HG02973 (cell line): ENCODE results near the gene TMEM130.

Experiments used
- ATAC-seq: cut with Tn5 transposase; IDR thresholded peaks from one replicate; pipeline ENCODE4 v1.9.1; 2021; ENCODE audit warnings: moderate library complexity; ENCODE audit not compliant: unreplicated experiment

Gene TMEM130, protein sequence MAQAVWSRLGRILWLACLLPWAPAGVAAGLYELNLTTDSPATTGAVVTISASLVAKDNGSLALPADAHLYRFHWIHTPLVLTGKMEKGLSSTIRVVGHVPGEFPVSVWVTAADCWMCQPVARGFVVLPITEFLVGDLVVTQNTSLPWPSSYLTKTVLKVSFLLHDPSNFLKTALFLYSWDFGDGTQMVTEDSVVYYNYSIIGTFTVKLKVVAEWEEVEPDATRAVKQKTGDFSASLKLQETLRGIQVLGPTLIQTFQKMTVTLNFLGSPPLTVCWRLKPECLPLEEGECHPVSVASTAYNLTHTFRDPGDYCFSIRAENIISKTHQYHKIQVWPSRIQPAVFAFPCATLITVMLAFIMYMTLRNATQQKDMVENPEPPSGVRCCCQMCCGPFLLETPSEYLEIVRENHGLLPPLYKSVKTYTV

DNA sequence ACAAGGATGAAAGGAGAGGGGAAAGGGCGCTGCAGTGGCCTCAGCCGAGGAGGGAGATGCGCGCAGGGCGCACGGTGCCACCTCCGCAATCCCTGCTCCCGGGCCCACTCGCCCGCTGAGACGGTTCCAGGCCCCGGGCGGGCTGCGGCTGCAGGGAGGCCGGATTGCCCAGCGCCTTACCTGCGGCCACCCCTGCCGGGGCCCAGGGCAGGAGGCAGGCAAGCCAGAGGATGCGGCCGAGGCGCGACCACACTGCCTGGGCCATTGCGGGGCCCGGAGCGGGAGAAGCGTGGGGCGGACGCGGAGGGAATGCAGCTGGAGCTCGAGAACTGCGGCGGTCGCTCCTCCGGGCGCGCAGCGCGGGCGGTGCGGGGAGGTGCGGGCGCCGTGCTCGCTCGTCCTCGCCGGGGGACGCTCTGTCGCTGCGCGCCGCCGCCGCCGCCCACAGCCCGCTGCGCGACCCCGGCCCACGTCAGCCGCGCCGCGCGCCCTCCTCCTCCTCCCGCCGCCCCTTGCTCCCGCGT lies at the start of gene TMEM130:
Gene TMEM130, minus strand, starts transcription at position 418 of the 524 bp plus-strand sequence. Its CDS starts 153 bp downstream, at position 265.
- ATAC-seq: no peak

DNA sequence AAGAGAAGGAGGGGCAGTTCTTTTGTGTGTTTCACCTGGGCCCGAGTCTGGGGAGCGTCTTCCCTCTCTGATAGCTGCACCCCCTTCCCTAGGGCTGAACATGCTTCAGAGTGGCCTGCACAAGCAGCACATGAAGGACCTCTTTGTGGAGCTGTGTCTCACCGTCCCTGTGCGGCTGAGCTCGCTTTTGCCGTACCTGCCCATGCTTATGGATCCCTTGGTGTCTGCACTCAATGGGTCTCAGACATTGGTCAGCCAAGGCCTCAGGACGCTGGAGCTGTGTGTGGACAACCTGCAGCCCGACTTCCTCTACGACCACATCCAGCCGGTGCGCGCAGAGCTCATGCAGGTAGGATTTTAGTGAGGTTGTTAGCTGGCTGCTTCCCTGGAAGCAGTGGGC lies 47.5 kb upstream of the TMEM130 start:
- ATAC-seq: no peak

DNA sequence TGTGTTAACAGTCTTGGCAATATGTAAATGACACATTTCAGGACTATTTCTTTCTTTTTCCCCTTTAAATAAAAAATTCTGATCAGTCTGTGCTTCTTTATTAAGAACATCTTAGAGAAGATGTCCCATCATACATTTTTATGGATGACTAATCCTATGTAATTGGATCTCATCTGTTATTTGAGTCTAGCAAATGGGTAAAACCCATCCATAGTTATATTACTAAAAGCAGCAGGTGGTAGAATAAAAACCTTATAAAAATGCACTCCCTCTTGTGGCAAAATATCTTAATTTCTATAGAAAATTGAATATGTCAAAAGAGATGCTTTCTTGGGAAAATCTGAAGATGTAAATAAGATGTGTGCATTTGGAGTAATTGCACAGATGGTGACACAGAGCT lies 43.8 kb upstream of the TMEM130 start:
- ATAC-seq: no peak

DNA sequence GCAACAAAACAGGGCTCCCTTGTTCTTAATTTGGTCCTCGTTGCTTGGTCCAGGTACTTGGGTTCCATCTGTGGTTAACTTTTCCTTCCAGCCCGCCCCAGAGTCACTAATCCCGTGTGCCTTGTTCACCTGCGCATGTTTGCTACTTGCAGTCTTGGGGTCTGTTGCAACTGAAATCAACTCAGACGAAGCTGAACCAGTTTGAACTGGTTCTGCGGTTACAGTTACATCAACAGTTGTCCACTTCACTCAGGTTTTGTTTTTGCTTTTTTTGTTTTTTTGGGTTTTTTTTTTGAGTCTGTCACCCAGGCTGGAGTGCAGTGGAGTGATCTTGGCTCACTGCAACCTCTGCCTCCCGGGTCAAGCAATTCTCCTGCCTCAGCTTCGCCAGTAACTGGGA lies 43.2 kb upstream of the TMEM130 start:
- ATAC-seq: no peak

DNA sequence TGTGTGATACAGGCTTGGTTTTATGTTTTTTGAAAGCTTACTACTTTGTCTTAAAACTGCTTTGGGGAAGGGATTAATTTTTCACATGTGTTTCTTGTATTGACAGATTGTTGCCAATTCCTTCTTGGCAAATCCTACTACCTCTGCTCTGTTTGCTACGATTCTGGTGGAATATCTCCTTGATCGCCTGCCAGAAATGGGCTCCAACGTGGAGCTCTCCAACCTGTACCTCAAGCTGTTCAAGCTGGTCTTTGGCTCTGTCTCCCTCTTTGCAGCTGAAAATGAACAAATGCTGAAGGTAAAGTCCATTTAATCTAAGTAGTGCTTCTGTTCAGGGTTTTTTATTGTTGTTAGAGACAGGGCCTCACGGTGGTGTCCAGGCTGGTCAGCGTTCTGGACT lies 42.1 kb upstream of the TMEM130 start:
- ATAC-seq: no peak

DNA sequence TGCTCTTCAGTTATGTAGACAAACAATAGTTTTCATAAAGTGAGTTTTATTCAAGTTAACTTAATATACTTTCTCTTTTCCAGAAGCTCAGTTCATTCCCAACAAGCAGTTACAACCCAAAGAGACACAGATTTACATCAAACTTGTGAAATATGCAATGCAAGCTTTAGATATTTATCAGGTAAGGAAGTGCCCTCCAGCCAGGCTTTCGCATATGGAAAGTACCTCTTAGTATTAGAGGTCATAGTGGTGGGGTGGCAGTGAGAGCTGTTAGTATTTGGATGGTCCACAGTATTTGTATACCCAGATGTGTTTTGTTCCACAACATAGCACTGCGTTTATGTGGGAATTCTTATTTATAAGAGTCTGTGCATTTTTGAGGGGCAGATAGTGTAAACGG lies 40.6 kb upstream of the TMEM130 start:
- no peak for ATAC-seq

DNA sequence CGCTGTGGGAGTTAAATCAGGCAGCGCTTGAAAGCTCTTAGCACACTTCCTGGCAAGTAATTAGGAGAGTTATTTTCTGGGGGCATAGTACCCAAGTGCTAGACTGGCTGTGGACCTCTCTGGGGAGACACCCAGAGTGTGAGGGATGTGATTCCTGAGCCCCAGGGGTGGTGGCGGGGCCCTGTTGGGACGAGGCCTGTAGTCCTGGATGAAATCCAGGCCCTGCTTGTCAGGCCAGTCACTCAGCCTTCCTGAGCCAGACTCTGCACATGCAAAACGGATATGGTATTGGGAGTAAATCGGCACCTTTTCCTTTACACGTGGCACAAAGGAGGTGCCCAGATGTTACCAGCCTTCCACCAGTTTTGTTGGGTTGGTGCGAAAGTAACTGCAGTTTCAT lies 39.7 kb upstream of the TMEM130 start:
- no peak for ATAC-seq

DNA sequence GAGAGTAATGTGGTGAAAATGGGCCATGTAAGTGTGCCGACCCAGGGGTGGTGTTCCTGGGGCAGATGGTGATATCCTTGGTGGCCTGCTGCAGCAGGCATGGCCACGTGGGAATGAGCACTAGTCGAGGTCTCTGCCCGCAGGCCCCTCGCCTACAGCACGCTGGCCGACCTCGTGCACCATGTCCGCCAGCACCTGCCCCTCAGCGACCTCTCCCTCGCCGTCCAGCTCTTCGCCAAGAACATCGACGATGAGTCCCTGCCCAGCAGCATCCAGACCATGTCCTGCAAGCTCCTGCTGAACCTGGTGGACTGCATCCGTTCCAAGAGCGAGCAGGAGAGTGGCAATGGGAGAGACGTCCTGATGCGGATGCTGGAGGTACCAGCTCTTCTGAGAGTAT lies 38.8 kb upstream of the TMEM130 start:
- ATAC-seq: no peak

DNA sequence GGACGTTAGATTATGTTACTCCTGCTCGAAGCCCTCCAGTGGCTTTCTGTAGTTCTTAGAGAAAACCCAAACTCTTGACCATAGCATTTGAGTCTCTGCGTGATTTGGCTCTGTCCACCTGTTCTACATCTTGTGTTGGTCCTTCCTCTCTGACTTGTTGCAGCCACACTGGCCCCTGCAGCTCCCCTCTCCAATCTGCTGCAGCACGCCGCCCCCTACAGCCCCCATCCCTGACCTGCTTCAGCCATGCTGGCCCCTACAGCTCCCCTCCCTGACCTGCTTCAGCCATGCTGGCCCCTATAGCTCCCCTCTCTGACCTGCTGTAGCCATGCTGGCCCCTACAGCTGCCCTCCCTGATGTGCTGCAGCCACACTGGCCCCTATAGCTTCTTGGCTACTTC lies 37.8 kb upstream of the TMEM130 start:
- ATAC-seq: no peak

DNA sequence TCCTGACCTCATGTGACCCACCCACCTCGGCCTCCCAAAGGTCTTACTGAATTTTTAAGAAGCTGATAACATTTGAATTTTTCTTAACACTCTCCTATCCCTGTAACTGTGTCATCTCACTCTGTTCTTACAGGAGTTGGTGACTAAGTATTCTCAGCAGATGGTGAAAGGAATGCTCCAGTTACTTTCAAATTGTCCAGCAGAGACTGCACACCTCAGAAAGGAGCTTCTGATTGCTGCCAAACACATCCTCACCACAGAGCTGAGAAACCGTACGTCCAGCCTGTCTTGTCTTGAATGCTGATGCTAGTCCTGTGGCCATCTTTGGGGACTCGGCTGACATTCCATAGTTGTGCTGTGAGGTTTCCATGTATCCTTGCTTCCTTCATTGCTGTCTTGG lies 33.4 kb upstream of the TMEM130 start:
- ATAC-seq: no peak

DNA sequence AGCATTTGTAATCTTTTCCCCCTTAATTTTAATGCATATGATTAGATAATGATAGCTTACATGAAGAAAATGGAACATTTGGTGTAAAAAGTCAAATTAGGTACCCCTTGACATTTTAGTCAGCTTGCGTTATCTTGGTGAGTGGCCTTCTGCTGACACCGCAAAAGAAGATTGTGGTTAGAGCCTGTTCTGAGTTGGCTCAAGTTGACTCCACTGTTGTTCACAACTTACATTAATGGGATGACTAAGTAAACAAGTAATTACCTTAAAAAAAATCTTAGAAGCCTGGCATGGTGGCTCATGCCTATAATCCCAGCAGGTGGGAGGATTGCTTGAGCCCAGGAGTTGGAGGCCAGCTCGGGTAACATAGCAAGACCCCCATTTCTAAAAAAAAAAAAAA lies 32.7 kb upstream of the TMEM130 start:
- no peak for ATAC-seq

DNA sequence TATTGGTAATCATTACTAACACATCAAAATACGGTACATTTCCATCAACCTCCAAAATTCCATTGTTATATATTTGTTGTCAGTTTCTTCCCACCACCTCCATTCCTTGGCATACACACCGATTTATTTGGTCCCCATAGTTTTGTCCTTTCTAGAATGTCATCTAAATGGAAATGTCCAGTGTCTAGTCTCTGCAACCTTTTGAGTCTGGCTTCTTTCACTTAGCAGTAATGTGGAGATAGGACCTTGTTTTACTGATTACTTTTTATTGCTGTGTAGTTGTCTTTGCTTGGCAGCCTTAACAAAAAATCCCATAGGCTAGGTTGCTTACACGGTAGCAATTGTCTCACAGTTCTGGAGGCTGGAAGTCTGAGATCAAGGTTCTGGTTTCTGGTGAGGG lies 31.0 kb upstream of the TMEM130 start:
- ATAC-seq: no peak

DNA sequence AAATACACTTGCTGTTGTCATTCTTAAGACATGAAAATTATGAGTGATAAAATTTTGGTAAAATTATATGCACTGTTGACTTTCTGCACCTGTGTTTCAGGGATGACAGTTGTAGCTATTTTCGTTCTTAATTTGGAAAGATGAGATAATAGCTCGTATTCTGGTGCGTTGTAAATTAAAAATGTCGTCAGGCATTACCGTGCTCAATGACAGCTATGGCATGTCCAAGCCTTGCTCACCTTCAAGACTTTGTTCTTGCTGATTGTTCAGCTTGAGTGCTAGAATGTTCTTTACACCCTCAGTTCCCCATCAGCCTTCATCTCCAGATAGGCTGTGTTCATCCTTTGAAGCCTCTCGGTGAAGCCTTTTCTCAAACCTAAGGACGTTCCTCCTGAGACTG lies 30.0 kb upstream of the TMEM130 start:
- ATAC-seq: no peak

DNA sequence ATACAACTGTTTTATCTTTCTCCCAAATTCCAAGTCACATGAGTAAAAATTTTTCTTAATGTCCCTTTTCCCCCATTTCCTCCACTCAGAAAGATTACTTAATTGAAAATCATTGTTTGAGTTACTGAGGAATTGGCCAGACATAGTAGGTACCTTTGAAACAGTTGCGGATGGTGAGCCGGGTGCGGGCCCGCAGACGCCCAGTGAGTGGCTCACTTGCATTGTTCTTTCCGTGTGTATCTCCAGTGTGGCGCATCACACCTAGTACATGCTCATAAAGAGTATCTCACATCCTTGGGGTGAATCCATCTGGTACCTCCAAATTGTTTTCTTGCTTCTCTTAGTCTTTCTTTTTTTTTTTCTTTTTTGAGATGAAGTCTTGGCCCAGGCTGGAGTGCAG lies 22.8 kb upstream of the TMEM130 start:
- ATAC-seq: no peak

DNA sequence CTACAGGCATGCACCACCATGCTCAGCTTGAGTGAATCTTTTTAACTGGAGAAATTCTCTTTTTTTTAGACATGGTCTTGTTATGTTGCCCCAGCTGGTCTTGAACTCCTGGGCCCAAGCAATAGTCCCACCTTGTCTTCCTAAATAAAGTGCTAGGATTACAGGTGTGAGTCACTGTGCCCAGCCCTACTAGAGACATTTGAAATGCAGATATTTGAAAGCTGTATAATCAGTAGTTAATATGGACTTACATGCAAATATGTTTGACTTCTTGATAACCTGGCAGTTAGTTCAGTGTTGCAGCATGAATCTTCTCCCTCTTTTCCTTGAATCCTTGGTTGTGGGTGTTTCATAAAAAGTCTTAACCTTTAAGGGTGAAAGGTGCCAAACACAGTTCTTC lies 17.2 kb upstream of the TMEM130 start:
- ATAC-seq: no peak

DNA sequence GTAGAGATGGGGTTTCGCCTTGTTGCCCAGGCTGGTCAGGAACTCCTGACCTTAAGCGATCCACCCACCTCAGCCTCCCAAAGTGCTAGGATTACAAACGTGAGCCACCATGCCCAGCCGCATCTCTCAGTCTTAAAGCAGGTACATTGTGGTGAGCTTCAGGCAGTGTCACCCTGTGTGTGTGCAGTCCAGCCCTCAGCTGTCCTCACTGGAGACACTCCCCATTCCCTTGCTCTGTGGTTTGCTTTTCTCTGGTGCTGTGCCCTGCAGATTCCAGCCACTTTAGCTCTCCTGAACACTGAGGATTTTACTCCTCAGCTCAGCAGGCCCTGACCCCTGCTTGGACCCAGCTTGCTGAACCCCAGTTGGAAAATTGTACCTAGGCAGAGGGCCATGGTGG lies 14.6 kb upstream of the TMEM130 start:
- ATAC-seq: no peak

DNA sequence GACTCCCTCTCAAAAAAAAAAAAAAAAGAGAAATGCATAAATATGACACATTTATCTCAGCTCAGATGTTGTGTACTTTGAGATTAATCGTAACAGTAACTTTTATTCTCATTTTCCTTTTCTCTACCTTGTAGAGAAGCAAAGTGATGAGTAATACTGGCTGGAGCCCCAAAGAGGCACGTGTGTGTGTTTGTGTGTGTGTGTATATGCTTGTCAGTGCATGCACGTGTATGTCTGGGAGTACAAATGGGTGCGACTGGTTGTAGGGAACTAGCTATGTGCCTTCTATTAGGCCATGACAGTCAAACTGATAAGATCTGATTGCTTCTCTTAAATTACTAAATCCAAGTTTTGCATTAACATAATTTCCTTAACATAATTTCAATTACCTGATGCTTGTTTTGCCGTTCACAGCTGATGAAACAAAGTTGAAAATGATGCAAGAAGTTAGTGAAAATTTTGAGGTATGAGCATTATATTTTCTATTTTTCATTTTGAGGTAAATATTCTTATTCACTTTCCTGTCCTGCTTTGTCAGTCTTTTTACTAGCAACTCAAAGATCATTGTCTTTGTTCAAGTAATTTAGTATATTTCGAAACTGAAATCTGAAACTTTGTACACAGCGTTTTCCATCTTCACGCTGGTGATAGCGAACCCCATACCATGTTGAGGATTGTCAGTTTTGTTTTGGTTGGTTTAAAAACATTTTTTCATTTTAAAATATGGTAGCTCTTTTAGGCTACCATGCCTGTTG lies 11.9 kb upstream of the TMEM130 start:
- no peak for ATAC-seq

DNA sequence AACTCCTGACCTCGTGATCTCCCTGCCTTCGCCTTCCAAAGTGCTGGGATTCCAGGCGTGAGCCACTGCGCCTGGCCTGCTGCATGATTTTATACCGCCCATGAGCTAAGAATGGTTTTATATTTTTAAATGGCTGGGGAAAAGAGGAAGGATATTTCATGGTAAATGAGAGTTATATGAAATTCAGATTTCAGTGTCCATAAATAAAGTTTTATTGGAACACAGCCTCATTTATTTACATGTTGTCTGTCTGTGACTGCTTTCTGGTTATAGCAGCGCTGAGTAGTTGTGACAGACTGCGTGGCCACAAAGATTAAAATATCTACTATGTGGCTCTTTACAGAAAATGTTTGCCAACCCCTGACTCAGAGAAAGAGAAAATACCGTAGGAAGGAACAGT lies 10.7 kb upstream of the TMEM130 start:
- ATAC-seq: no peak

DNA sequence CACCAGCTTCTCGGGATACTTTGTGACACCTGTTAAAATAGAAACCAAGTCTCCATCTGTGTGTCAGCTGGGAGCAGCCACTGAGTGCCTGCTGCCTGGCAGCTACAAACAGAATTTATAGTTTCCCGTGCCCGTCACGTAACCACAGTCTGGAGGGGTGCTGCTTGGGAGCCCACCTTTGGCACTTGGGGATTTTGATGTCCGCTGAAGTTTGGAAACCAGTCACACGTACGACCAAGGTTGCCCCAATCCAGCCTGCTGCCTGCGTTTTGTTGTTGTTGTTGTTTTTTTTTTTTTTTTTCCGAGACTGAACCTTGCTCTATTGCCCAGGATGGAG lies 10.1 kb upstream of the TMEM130 start:
- ATAC-seq: no peak

DNA sequence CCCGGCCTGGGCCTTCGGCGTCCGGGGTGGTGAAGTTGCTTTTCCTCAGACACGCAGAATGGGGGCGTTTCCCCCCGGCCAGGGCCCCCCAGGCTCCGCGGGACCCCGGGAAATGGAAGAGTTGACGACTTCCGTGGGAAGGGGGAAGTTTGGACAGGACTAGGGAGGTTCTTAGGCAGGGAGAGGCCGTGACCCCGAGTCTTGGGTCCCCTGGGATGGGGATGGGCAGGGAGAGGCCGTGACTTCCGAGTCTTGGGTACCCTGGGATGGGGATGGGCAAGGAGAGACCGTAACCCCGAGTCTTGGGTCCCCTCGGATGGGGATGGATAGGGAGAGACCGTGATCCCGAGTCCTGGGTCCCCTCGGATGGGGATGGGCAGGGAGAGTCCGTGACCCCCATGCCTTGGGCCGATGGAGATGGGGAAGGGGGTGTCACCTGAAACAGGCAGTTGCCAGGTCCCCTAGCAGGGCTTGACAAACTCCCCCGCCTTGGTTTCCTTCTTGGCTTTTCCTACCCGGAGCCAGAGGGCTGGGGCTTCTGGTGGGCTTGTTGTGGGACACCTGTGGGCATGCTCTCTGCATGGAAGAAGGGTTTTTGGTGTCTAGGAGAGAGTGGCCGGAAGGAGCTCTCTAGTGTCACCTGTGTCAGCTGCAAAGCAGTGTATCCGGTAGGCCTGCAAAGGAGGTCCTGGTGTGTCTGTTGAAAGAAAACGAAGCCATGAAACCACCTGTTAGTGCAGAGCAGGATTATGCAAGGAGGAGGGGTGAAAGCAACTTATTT lies 9.6 kb upstream of the TMEM130 start:
- ATAC-seq: peak; percentile 79

DNA sequence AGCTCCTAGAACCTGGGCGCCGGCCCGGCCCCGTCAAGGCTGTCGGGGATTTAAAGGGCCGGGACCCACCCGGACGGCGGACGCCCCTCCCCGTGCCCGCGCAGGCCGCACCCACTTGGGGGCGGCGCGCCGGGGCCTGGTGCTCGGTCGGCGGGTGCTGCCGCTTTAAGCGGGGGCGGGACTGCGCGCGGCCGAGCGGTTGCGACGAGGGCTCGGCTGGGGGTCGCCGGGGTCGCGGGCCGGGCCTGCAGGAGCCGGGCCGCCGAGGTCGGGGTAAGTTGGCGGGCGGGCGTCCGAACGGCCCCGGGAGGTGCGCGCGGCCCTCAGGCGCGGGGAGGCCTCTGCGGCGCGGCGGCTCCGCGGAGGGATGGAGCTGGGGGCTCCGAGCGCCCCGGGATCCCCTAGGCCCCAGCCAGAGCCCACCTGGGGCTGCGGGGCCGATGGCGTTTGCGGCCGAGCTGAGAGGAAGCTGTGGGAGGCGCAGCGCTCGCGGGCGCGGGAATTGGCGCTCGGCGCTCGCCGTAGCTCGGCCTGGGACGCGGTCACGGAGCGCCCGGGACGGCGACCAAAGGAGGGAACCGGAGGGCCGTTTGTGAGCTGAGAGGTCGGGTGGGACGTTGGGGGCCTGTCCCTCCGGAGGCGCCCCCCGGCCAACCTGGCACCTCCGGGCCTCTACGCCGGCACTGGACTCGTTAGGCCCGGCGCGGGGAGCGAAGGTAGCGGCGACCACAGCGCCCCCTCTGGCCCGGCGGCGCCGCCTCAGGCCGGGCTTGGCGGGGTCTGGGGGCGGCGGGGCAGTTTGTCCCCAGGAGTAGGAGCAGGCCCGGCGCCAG lies 8.8 kb upstream of the TMEM130 start, which contains the start of gene TRRAP:
Gene TRRAP, plus strand, starts transcription at position 168 of the 833 bp plus-strand sequence. CDS start 2,619 bp downstream, outside the sequence.
- ATAC-seq: peak; percentile 66
